CD4-positive, alpha-beta T cell treated with Interferon gamma for 1 hour (primary cell): ENCODE results near the gene TMEM131.

Source experiments
- DNase-seq: peaks from one replicate; pipeline ENCODE4 v3.0.0-alpha.2; 2020

Gene TMEM131

GRCh38 chr2:98016908-98017670 is 21.3 kb upstream of the TMEM131 start:
- DNase-seq: no peak

GRCh38 chr2:98015671-98016070 is 19.9 kb upstream of the TMEM131 start:
- DNase-seq: no peak

GRCh38 chr2:98014379-98014778 is 18.6 kb upstream of the TMEM131 start:
- DNase-seq: no peak

- no peak for DNase-seq
Observed at GRCh38 chr2:98013407-98014042, 17.8 kb upstream of the TMEM131 start.

- DNase-seq: peak; percentile 61
Observed at GRCh38 chr2:98012561-98012991, 16.8 kb upstream of the TMEM131 start.

GRCh38 chr2:98009887-98010760 is 14.4 kb upstream of the TMEM131 start:
- DNase-seq: no peak

GRCh38 chr2:98008415-98008814 is 12.7 kb upstream of the TMEM131 start:
- DNase-seq: no peak

GRCh38 chr2:98006378-98006777 is 10.6 kb upstream of the TMEM131 start:
- DNase-seq: no peak

- DNase-seq: no peak
Observed at GRCh38 chr2:98004613-98005012, 8.9 kb upstream of the TMEM131 start.

- DNase-seq: no peak
Observed at GRCh38 chr2:98004047-98004446, 8.3 kb upstream of the TMEM131 start.

- DNase-seq: no peak
Observed at GRCh38 chr2:97999536-97999935, 3.8 kb upstream of the TMEM131 start.

GRCh38 chr2:97998431-97999005 is 2.8 kb upstream of the TMEM131 start:
- no peak for DNase-seq

GRCh38 chr2:97997784-97998392 is 2.1 kb upstream of the TMEM131 start:
- no peak for DNase-seq

GRCh38 chr2:97996679-97997078 is 931 bp upstream of the TMEM131 start:
- DNase-seq: no peak

- DNase-seq: peak; percentile 49
Observed at GRCh38 chr2:97995026-97995733, 568 bp downstream of the TMEM131 start.

GRCh38 chr2:97994476-97994875 is 1.3 kb downstream of the TMEM131 start:
- no peak for DNase-seq

- no peak for DNase-seq
Observed at GRCh38 chr2:97993926-97994325, 1.8 kb downstream of the TMEM131 start.

GRCh38 chr2:97992836-97993825 is 2.6 kb downstream of the TMEM131 start:
- no peak for DNase-seq

- DNase-seq: no peak
Observed at GRCh38 chr2:97991081-97991856, 4.5 kb downstream of the TMEM131 start.

- DNase-seq: no peak
Observed at GRCh38 chr2:97988722-97989121, 7.0 kb downstream of the TMEM131 start.
